ENCODE data around the gene CLDND1.

Gene CLDND1

GRCh38 chr3:98483626-98484025 lies 39.1 kb downstream of the CLDND1 start (continued):
- no peak for TF ChIP-seq POU6F1 (CRISPR knock-in tag; IDR thresholded peaks at IDR 0.05; ENCODE audit: borderline replicate concordance, low read depth)

- no peak for TF ChIP-seq CSDC2 (CRISPR knock-in tag; IDR thresholded peaks at IDR 0.05)
- TF ChIP-seq ZNF8 (CRISPR knock-in tag; IDR thresholded peaks at IDR 0.05) = no peak
- no peak for TF ChIP-seq TOX (CRISPR knock-in tag; IDR thresholded peaks at IDR 0.05; ENCODE audit: borderline replicate concordance)
- TF ChIP-seq BACH2 (CRISPR knock-in tag; IDR thresholded peaks at IDR 0.05; ENCODE audit: borderline replicate concordance) = no peak
- TF ChIP-seq TCF4 (CRISPR knock-in tag; IDR thresholded peaks at IDR 0.05; ENCODE audit: borderline replicate concordance) = no peak
- TF ChIP-seq, protein P1, sequence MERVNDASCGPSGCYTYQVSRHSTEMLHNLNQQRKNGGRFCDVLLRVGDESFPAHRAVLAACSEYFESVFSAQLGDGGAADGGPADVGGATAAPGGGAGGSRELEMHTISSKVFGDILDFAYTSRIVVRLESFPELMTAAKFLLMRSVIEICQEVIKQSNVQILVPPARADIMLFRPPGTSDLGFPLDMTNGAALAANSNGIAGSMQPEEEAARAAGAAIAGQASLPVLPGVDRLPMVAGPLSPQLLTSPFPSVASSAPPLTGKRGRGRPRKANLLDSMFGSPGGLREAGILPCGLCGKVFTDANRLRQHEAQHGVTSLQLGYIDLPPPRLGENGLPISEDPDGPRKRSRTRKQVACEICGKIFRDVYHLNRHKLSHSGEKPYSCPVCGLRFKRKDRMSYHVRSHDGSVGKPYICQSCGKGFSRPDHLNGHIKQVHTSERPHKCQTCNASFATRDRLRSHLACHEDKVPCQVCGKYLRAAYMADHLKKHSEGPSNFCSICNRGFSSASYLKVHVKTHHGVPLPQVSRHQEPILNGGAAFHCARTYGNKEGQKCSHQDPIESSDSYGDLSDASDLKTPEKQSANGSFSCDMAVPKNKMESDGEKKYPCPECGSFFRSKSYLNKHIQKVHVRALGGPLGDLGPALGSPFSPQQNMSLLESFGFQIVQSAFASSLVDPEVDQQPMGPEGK (CRISPR knock-in tag; IDR thresholded peaks at IDR 0.05; ENCODE audit: borderline replicate concordance) = no peak
- no peak for TF ChIP-seq CSRNP3 (CRISPR knock-in tag; IDR thresholded peaks at IDR 0.05)
- no peak for TF ChIP-seq ZC3H10 (CRISPR knock-in tag; IDR thresholded peaks at IDR 0.05)
- TF ChIP-seq TSHZ2 (CRISPR knock-in tag; IDR thresholded peaks at IDR 0.05) = no peak
- no peak for TF ChIP-seq GLIS3 (CRISPR knock-in tag; IDR thresholded peaks at IDR 0.05)
- no peak for TF ChIP-seq OSR1 (CRISPR knock-in tag; IDR thresholded peaks at IDR 0.05)
- no peak for TF ChIP-seq ISL1 (CRISPR knock-in tag; IDR thresholded peaks at IDR 0.05)
- TF ChIP-seq PPARA (CRISPR knock-in tag; IDR thresholded peaks at IDR 0.05; ENCODE audit: borderline replicate concordance) = no peak
- no peak for TF ChIP-seq ZNF565 (CRISPR knock-in tag; conservative IDR thresholded peaks at IDR 0.05; ENCODE audit: low read depth)
- TF ChIP-seq, protein P2, sequence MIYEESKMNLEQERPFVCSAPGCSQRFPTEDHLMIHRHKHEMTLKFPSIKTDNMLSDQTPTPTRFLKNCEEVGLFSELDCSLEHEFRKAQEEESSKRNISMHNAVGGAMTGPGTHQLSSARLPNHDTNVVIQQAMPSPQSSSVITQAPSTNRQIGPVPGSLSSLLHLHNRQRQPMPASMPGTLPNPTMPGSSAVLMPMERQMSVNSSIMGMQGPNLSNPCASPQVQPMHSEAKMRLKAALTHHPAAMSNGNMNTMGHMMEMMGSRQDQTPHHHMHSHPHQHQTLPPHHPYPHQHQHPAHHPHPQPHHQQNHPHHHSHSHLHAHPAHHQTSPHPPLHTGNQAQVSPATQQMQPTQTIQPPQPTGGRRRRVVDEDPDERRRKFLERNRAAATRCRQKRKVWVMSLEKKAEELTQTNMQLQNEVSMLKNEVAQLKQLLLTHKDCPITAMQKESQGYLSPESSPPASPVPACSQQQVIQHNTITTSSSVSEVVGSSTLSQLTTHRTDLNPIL (CRISPR knock-in tag; IDR thresholded peaks at IDR 0.05; ENCODE audit: low read depth) = no peak
- no peak for TF ChIP-seq RARB (CRISPR knock-in tag; IDR thresholded peaks at IDR 0.05)
- TF ChIP-seq ZFP30 (CRISPR knock-in tag; IDR thresholded peaks at IDR 0.05) = no peak
- no peak for TF ChIP-seq POU6F1 (CRISPR knock-in tag; IDR thresholded peaks at IDR 0.05; ENCODE audit: borderline replicate concordance, low read depth)
- no peak for TF ChIP-seq ZNF70 (CRISPR knock-in tag; IDR thresholded peaks at IDR 0.05)
- ATAC-seq = no peak
Observed at GRCh38 chr3:98482717-98483482, 39.8 kb downstream of the CLDND1 start.

Measured in SK-N-SH treated with all-trans-retinoic acid at 6 μM for 48 hours (cell line).